ENCODE measurements around the gene CNTNAP2.

- TF ChIP-seq CTCF (IDR thresholded peaks at IDR 0.05) (no peak), EP300 (IDR thresholded peaks at IDR 0.05) (no peak), POLR2A (IDR thresholded peaks at IDR 0.05) (no peak)
Observed at GRCh38 chr7:147869456-147869855, 1752.9 kb downstream of the CNTNAP2 start.
